K562 (cell line): ENCODE results near the gene LIFR. TPM values are rescaled to one million over a fixed set of nuclear protein-coding genes. Genes with fewer than 3 reads are reported as not detected.

ENCODE experiments used
- ATAC-seq: fragments of 200-7000 bp; cut with Tn5 transposase; 3 replicates; pipeline ENCODE4 v1.9.1; 2020; ENCODE audit warnings: moderate library complexity
- BruUV-seq: library from RNA; stranded (reverse); fragments of 400-500 nt; replicated peaks from 2 replicates; lab custom pipeline; 2021; lab: Mats Ljungman, UMichigan
- CTCF ChIA-PET: fragments of 300-600 bp; formaldehyde crosslinking; extraction: SDS; loops from one replicate; lab custom pipeline; 2021; ENCODE audit warnings: low intra/inter-chr PET ratio; lab: Yijun Ruan, JAX
- POLR2A ChIA-PET: fragments of 300-600, 350-650 bp; sonication (Branson Sonifier 250); formaldehyde crosslinking; extraction: SDS; loops from one replicate; lab custom pipeline; 2021; ENCODE audit warnings: antibody characterized with exemption, inconsistent platforms; lab: Yijun Ruan, JAX
- DNase-seq, 4 experiments: peaks; one replicate each; pipeline versions ENCODE4 v3.0.0 to v3.0.0-alpha.2; 2011 to 2018; ENCODE audit warnings: low spot score in 3 of 4, mixed read lengths in 3 of 4; ENCODE audit errors: extremely low read depth in 1 of 4
- FAIRE-seq: peaks from 2 replicates; lab custom pipeline; 2011; peaks lifted over from hg19 to GRCh38; lab: Jason Lieb, UNC
- H2AFZ ChIP-seq: 2 replicates; pipeline ENCODE4 v1.6.0; 2011; ENCODE audit warnings: low read depth, low read length, control low read depth, inconsistent platforms
- H3K27ac ChIP-seq: fragments of 200-600 bp; 3 replicates; pipeline ENCODE4 v1.8.0; 2011; ENCODE audit warnings: low read depth, mild to moderate bottlenecking, control low read depth, inconsistent platforms, low read length, moderate library complexity, mixed read lengths; ENCODE audit errors: extremely low read depth
- H3K27me3 ChIP-seq, 2 experiments: fragments of 300-600 bp in 1 of 2; 2 replicates in 1 of 2; 3 replicates in 1 of 2; pipeline versions ENCODE4 v1.6.0 to v1.8.0; 2011; ENCODE audit warnings: inconsistent platforms in 2 of 2, low read length in 2 of 2, mild to moderate bottlenecking in 1 of 2, mixed read lengths in 1 of 2, moderate library complexity in 1 of 2; ENCODE audit not compliant: control insufficient read depth in 2 of 2, insufficient read depth in 2 of 2
- H3K36me3 ChIP-seq: fragments of 300-600 bp; 3 replicates; pipeline ENCODE4 v1.8.0; 2011; ENCODE audit warnings: mild to moderate bottlenecking, low read length, inconsistent platforms; ENCODE audit not compliant: control insufficient read depth, insufficient read depth
- H3K4me1 ChIP-seq, 2 experiments: fragments of 200-600 bp in 1 of 2; replicated peaks in 1 of 2; 2 replicates in 1 of 2; 3 replicates in 1 of 2; pipeline versions ENCODE4 v1.5.1 to v1.8.0; 2011; ENCODE audit warnings: inconsistent platforms in 2 of 2, low read length in 2 of 2, mild to moderate bottlenecking in 1 of 2, mixed read lengths in 1 of 2, moderate library complexity in 1 of 2; ENCODE audit not compliant: control insufficient read depth in 2 of 2, insufficient read depth in 2 of 2
- H3K4me2 ChIP-seq: 2 replicates; pipeline ENCODE4 v1.6.1; 2011; ENCODE audit warnings: low read length, control low read depth, inconsistent platforms, mixed read lengths; ENCODE audit not compliant: insufficient read depth
- H3K4me3 ChIP-seq: fragments of 200-600 bp; sonication (generic), shearing (Covaris generic); 2 replicates; pipeline ENCODE4 v1.5.1; 2016; ENCODE audit warnings: control low read depth, inconsistent platforms
- H3K79me2 ChIP-seq: fragments of 200-600 bp; 3 replicates; pipeline ENCODE4 v1.8.0; 2011; ENCODE audit warnings: low read length, inconsistent platforms; ENCODE audit not compliant: control insufficient read depth, insufficient read depth
- H3K9ac ChIP-seq, 2 experiments: 2 replicates each; pipeline versions ENCODE4 v1.6.0 to v1.6.1; 2011; ENCODE audit warnings: low read depth in 2 of 2, low read length in 2 of 2, control low read depth in 1 of 2, inconsistent platforms in 1 of 2, mild to moderate bottlenecking in 1 of 2, mixed read lengths in 1 of 2; ENCODE audit not compliant: insufficient read depth in 1 of 2
- H3K9me1 ChIP-seq: one replicate; pipeline ENCODE4 v1.6.0; 2011; ENCODE audit warnings: inconsistent platforms, mild to moderate bottlenecking, low read length, moderate library complexity; ENCODE audit not compliant: control insufficient read depth, insufficient read depth
- H3K9me3 ChIP-seq: replicated peaks from 2 replicates; pipeline ENCODE4 v1.5.1; 2011; ENCODE audit warnings: low read depth, low read length, inconsistent platforms; ENCODE audit not compliant: control insufficient read depth, insufficient read depth
- H4K20me1 ChIP-seq: replicated peaks from 2 replicates; pipeline ENCODE4 v1.6.1; 2011; ENCODE audit warnings: low read length, inconsistent platforms, mixed read lengths; ENCODE audit not compliant: control insufficient read depth, insufficient read depth
- CC2D1A ChIP-seq: fragments of 450-650 bp; IDR thresholded peaks from 2 replicates; pipeline ENCODE4 v1.6.1; 2017; ENCODE audit warnings: mild to moderate bottlenecking
- CCNT2 ChIP-seq: IDR thresholded peaks from 2 replicates; pipeline ENCODE4 v1.6.1; 2011; ENCODE audit warnings: borderline replicate concordance, low read depth, mild to moderate bottlenecking, moderate library complexity, mixed read lengths, low read length; ENCODE audit not compliant: insufficient read length; ENCODE audit errors: extremely low read depth
- DNMT1 ChIP-seq: fragments of 450-650 bp; IDR thresholded peaks from 2 replicates; pipeline ENCODE4 v1.6.1; 2016; ENCODE audit warnings: antibody characterized with exemption, mild to moderate bottlenecking
- EGR1 ChIP-seq: fragments of 450-650 bp; conservative IDR thresholded peaks from 2 replicates; pipeline ENCODE4 v1.6.1; 2017; ENCODE audit warnings: mild to moderate bottlenecking
- PHF21A ChIP-seq: fragments of 450-650 bp; IDR thresholded peaks from 2 replicates; pipeline ENCODE4 v1.6.1; 2017; ENCODE audit warnings: low read depth, borderline replicate concordance
- PURB ChIP-seq: sonication (generic); formaldehyde crosslinking; IDR thresholded peaks from 2 replicates; pipeline ENCODE4 v1.9.0; 2021; ENCODE audit warnings: low read depth, mild to moderate bottlenecking, missing genetic modification reagents
- TCF3 ChIP-seq: sonication (generic); formaldehyde crosslinking; IDR thresholded peaks from 2 replicates; pipeline ENCODE4 v1.4.0; 2020; ENCODE audit warnings: mild to moderate bottlenecking, missing genetic modification reagents
- TCFL5 ChIP-seq: fragments of 250-450 bp; sonication (Bioruptor Pico); conservative IDR thresholded peaks from 2 replicates; pipeline ENCODE4 v1.6.1; 2021; ENCODE audit warnings: mild to moderate bottlenecking, moderate library complexity, matching md5 sums
- TOE1 ChIP-seq, 2 experiments: fragments of 450-650 bp in 1 of 2; sonication (generic) in 1 of 2; formaldehyde crosslinking in 1 of 2; IDR thresholded peaks; 2 replicates each; pipeline versions ENCODE4 v1.7.1 to v1.8.0; 2016 to 2022; ENCODE audit warnings: borderline replicate concordance in 2 of 2, mild to moderate bottlenecking in 2 of 2, antibody characterized with exemption in 1 of 2, inconsistent platforms in 1 of 2, low read depth in 1 of 2, missing genetic modification reagents in 1 of 2, moderate library complexity in 1 of 2
- XRCC5 ChIP-seq: fragments of 200-400 bp; formaldehyde crosslinking; IDR thresholded peaks from 2 replicates; pipeline ENCODE4 v1.6.1; 2017; ENCODE audit warnings: low read depth, mild to moderate bottlenecking, low read length
- ZBTB7A ChIP-seq: IDR thresholded peaks from 2 replicates; pipeline ENCODE4 v1.6.1; 2011; ENCODE audit warnings: low read depth, mild to moderate bottlenecking, low read length, moderate library complexity, borderline replicate concordance; ENCODE audit not compliant: control insufficient read depth
- ZKSCAN8 ChIP-seq: fragments of 200-800 bp; sonication (Bioruptor generic); IDR thresholded peaks from 2 replicates; pipeline ENCODE4 v1.6.1; 2016; ENCODE audit warnings: missing genetic modification characterization, missing compliant biosample characterization
- ZNF444 ChIP-seq: fragments of 250-450 bp; sonication (Bioruptor Pico); IDR thresholded peaks from 2 replicates; pipeline ENCODE4 v1.4.0; 2020; ENCODE audit warnings: mild to moderate bottlenecking, moderate library complexity
- ZNF551 ChIP-seq: fragments of 250-450 bp; sonication (Bioruptor Pico); IDR thresholded peaks from 2 replicates; pipeline ENCODE4 v1.5.0; 2021; ENCODE audit warnings: mild to moderate bottlenecking, moderate library complexity
- ZNF561 ChIP-seq: fragments of 450-650 bp; formaldehyde crosslinking; conservative IDR thresholded peaks from 2 replicates; pipeline ENCODE4 v1.4.0; 2020; ENCODE audit warnings: mild to moderate bottlenecking, moderate library complexity
- WGBS: fragments of 100-300 bp; shearing (Covaris generic); methylation state at CpG from one replicate; pipeline ENCODE4 v1.1.6; 2016; ENCODE audit warnings: low coverage, mixed read lengths; ENCODE audit not compliant: insufficient coverage; ENCODE audit errors: missing lambda C conversion rate; 5-methylcytosine and 5-hydroxymethylcytosine counted together
- in situ Hi-C: fragments of 300-500 bp; cut with MboI; formaldehyde crosslinking; loops from 4 replicates; pipeline ENCODE4 v1.15.0; 2018; ENCODE audit warnings: inconsistent platforms, mixed read lengths
- intact Hi-C: fragments of 100-400 bp; cut with micrococcal nuclease; formaldehyde crosslinking; loops from 2 replicates; pipeline ENCODE4 v1.14.2; 2022
- polyA plus RNA-seq, 8 experiments: library from polyadenylated mRNA; depleted of rRNA in 4 of 8; stranded (reverse) in 5 of 8; unstranded in 3 of 8; fragments of >200 nt; fragmentation: Nextera tagmentation in 2 of 8; fragmentation: Illumina TruSeq in 1 of 8; extraction: Ambion mirVana in 2 of 8; extraction: Trizol in 1 of 8; gene quantifications; 2 replicates each; pipeline versions ENCODE4 v1.2.1 to v1.2.3, GENCODE V29; 2011 to 2014; ENCODE audit warnings: inconsistent platforms in 1 of 8, missing spikeins in 1 of 8
- total RNA-seq, 7 experiments: library from RNA; depleted of rRNA in 6 of 7; stranded (reverse); fragments of >200 nt in 6 of 7; fragmentation: Illumina TruSeq in 2 of 7; extraction: Trizol in 2 of 7; gene quantifications; 2 replicates each; pipeline versions ENCODE4 v1.2.1 to v1.2.3, GENCODE V29; 2011 to 2021; ENCODE audit warnings: low replicate concordance in 1 of 7
- TF ChIP-seq, protein P1 (sequence below): IDR thresholded peaks from 2 replicates; pipeline ENCODE4 v1.6.1; 2016; ENCODE audit warnings: missing genetic modification characterization, missing compliant biosample characterization
- TF ChIP-seq, protein P2 (sequence below), 2 experiments: IDR thresholded peaks in 1 of 2; conservative IDR thresholded peaks in 1 of 2; 2 replicates each; pipeline ENCODE4 v1.6.1; 2016; ENCODE audit warnings: low read depth in 2 of 2, mild to moderate bottlenecking in 1 of 2, missing compliant biosample characterization in 1 of 2, missing genetic modification characterization in 1 of 2, moderate library complexity in 1 of 2

The LIFR gene
- total and polyA plus RNA-seq, 9 of the 15 experiments (the other 6 are each of a cell fraction or from before 2014, with no cell fraction given), result 0.43 to 5.7 (median 3.3) TPM

DNA sequence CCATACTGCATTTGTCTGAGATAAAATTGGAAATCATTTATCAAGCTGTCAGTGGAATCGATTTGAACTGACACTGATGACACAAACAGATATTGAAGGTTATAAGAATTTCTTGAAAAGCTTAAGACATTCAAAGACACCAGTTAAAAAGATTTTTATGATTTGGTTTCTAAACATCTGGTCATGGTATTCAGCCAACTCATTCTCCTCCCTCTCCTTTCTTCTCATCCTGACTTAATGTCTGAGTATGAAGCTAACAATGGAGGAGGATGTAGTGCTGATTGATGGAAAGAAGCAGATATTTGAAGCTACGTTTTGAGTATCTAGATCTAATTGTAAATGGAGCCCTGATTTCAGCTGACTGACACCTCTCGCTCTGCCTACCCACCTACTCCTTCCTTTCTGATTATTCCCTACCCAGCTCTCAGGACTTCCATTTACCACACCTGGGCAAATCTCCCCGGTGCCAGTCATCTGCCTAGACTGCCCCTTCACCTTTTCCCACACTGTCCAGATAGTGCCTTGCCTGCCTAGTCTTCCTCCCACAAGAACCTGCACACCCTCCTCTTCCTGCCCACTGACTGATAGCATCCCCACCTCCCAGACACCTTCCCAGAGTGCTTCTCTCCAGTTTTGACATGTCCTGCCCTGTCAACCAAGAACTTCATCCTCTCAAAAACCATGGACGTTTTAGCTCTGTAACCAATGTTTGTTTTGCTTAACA is 20.7 kb upstream of the LIFR start:
- intact Hi-C loops (no loop called here), in situ Hi-C loops (no loop called here)
- POLR2A ChIA-PET, result interaction anchor here (0.7 to 1.0 kb wide), 2 partner anchors 12 to 21 kb away, joined by 3 read pairs; no protein-coding TSS in a partner anchor
- Histone ChIP-seq H3K79me2 (no peaks in the 10 kb centered on the region), H2AFZ (no peak overlapping the region), H3K27ac (no peak overlapping the region), H3K4me3 (no peak overlapping the region), H3K4me1 (no peaks in the 10 kb centered on the region; a peak in 1 of 5 replicates), H3K36me3 (no peaks in the 10 kb centered on the region), H3K9ac (no peak overlapping the region), H3K9me3 (no peaks in the 10 kb centered on the region), H3K27me3 (peaks cover 0 to 5% of the 10 kb centered on the region in 2 experiments; a peak in 2 of 5 replicates), H3K4me2 (no peak overlapping the region), H3K9me1 (no peaks in the 10 kb centered on the region), H4K20me1 (no peaks in the 10 kb centered on the region)
- 1% methylated on average over 5 of the region's 5 CpGs for WGBS
- ATAC-seq, result no peak
- BruUV-seq, result no TSS peak
- no peak for DNase-seq
- FAIRE-seq, result no peak
- CTCF ChIA-PET, result no interaction called here
- TF ChIP-seq TCFL5 (CRISPR knock-in tag), result no peak
- no peak for TF ChIP-seq ZNF551 (CRISPR knock-in tag)
- no peak for TF ChIP-seq PURB
- no peak for TF ChIP-seq ZBTB7A
- no peak for TF ChIP-seq CC2D1A
- TF ChIP-seq ZNF444 (CRISPR knock-in tag), result no peak
- TF ChIP-seq TCF3 (CRISPR knock-in tag), result no peak
- TF ChIP-seq, protein P1, sequence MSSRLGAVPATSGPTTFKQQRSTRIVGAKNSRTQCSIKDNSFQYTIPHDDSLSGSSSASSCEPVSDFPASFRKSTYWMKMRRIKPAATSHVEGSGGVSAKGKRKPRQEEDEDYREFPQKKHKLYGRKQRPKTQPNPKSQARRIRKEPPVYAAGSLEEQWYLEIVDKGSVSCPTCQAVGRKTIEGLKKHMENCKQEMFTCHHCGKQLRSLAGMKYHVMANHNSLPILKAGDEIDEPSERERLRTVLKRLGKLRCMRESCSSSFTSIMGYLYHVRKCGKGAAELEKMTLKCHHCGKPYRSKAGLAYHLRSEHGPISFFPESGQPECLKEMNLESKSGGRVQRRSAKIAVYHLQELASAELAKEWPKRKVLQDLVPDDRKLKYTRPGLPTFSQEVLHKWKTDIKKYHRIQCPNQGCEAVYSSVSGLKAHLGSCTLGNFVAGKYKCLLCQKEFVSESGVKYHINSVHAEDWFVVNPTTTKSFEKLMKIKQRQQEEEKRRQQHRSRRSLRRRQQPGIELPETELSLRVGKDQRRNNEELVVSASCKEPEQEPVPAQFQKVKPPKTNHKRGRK (tag), result no peak
- no peak for TF ChIP-seq DNMT1
- no peak for TF ChIP-seq PHF21A
- TF ChIP-seq EGR1, result no peak
- TF ChIP-seq CCNT2, result no peak
- TF ChIP-seq ZNF561 (CRISPR knock-in tag), result no peak
- no peak for TF ChIP-seq ZKSCAN8 (CRISPR knock-in tag)
- TF ChIP-seq, protein P2, sequence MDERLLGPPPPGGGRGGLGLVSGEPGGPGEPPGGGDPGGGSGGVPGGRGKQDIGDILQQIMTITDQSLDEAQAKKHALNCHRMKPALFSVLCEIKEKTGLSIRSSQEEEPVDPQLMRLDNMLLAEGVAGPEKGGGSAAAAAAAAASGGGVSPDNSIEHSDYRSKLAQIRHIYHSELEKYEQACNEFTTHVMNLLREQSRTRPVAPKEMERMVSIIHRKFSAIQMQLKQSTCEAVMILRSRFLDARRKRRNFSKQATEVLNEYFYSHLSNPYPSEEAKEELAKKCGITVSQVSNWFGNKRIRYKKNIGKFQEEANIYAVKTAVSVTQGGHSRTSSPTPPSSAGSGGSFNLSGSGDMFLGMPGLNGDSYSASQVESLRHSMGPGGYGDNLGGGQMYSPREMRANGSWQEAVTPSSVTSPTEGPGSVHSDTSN (CRISPR knock-in tag; IDR thresholded peaks at IDR 0.05; ENCODE audit: low read depth), result no peak
- TF ChIP-seq, protein P2 (tag; conservative IDR thresholded peaks at IDR 0.05; ENCODE audit: low read depth), result no peak
- TF ChIP-seq XRCC5, result no peak
- no peak for TF ChIP-seq TOE1 (IDR thresholded peaks at IDR 0.05; ENCODE audit: borderline replicate concordance)
- no peak for TF ChIP-seq TOE1 (CRISPR knock-in tag; IDR thresholded peaks at IDR 0.05; ENCODE audit: borderline replicate concordance, low read depth)
